HEK293T (cell line): ENCODE data around the gene SCYGR2.

ENCODE experiments used
- CTCF ChIA-PET: fragments of 350-600 bp; formaldehyde crosslinking; extraction: SDS; loops from one replicate; lab custom pipeline; 2021; ENCODE audit warnings: antibody characterized with exemption, inconsistent platforms; lab: Yijun Ruan, JAX
- POLR2A ChIA-PET: fragments of 350-600 bp; formaldehyde crosslinking; extraction: SDS; loops from one replicate; lab custom pipeline; 2020; ENCODE audit warnings: antibody characterized with exemption, inconsistent platforms; lab: Yijun Ruan, JAX
- DNase-seq: peaks from one replicate; pipeline ENCODE4 v3.0.0; 2012; ENCODE audit warnings: mixed read lengths; ENCODE audit errors: extremely low spot score
- ARNT ChIP-seq: fragments of 450-650 bp; IDR thresholded peaks from 2 replicates; pipeline ENCODE4 v1.6.1; 2017; ENCODE audit warnings: mild to moderate bottlenecking
- BHLHE40 ChIP-seq: fragments of 450-650 bp; IDR thresholded peaks from 2 replicates; pipeline ENCODE4 v1.6.1; 2016; ENCODE audit warnings: mild to moderate bottlenecking, moderate library complexity, borderline replicate concordance
- CTBP1 ChIP-seq: fragments of 450-650 bp; IDR thresholded peaks from 2 replicates; pipeline ENCODE4 v1.6.1; 2016; ENCODE audit warnings: borderline replicate concordance
- ELF4 ChIP-seq: fragments of 450-650 bp; IDR thresholded peaks from 2 replicates; pipeline ENCODE4 v1.6.1; 2017; ENCODE audit warnings: antibody characterized with exemption
- FOXA1 ChIP-seq: fragments of 450-650 bp; IDR thresholded peaks from 2 replicates; pipeline ENCODE4 v1.6.1; 2016; ENCODE audit warnings: mild to moderate bottlenecking
- FOXK2 ChIP-seq: fragments of 450-650 bp; IDR thresholded peaks from 2 replicates; pipeline ENCODE4 v1.6.1; 2016; ENCODE audit warnings: mild to moderate bottlenecking
- FOXM1 ChIP-seq: fragments of 450-650 bp; IDR thresholded peaks from 2 replicates; pipeline ENCODE4 v1.6.1; 2017; ENCODE audit warnings: mild to moderate bottlenecking, borderline replicate concordance
- HDGF ChIP-seq: fragments of 450-650 bp; IDR thresholded peaks from 2 replicates; pipeline ENCODE4 v1.6.1; 2017; ENCODE audit warnings: antibody characterized with exemption, borderline replicate concordance
- L3MBTL2 ChIP-seq: fragments of 450-650 bp; conservative IDR thresholded peaks from 2 replicates; pipeline ENCODE4 v1.6.1; 2016; ENCODE audit warnings: mild to moderate bottlenecking
- LEF1 ChIP-seq: fragments of 450-650 bp; IDR thresholded peaks from 2 replicates; pipeline ENCODE4 v1.6.1; 2017; ENCODE audit warnings: mild to moderate bottlenecking, borderline replicate concordance
- NFRKB ChIP-seq: fragments of 450-650 bp; IDR thresholded peaks from 2 replicates; pipeline ENCODE4 v1.6.1; 2016; ENCODE audit warnings: mild to moderate bottlenecking, moderate library complexity
- SP1 ChIP-seq: fragments of 450-650 bp; IDR thresholded peaks from 2 replicates; pipeline ENCODE4 v1.6.1; 2017
- SUZ12 ChIP-seq: fragments of 450-650 bp; IDR thresholded peaks from 2 replicates; pipeline ENCODE4 v1.6.1; 2016; ENCODE audit warnings: mild to moderate bottlenecking
- TARDBP ChIP-seq: fragments of 450-650 bp; IDR thresholded peaks from 2 replicates; pipeline ENCODE4 v1.6.1; 2016
- ZNF384 ChIP-seq: fragments of 450-650 bp; IDR thresholded peaks from 2 replicates; pipeline ENCODE4 v1.6.1; 2016
- TF ChIP-seq, protein P1 (sequence below): fragments of 450-650 bp; IDR thresholded peaks from 2 replicates; pipeline ENCODE4 v1.6.1; 2016

The SCYGR2 gene

DNA sequence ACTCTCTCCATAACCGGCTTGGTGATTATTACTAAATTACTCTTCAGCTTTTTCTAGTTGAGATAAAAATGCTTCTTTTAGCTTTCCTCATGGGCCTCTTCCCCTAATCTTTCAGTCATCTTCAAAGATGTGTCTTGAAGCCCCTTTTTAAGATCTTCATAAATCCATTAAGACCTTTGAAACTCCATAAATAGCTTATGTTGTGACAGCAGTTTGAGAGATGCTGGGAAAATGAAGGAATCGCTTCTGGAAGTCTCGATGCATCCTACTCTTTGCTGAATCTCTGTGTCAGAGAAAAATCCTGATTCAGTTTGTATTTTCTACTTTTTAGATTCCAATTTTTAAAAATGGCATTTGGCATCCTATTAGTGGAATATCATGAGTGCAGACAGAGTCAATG, 31.6 kb downstream of the SCYGR2 start:
- CTCF ChIA-PET, result no interaction called here
- DNase-seq, result no peak
- TF ChIP-seq FOXM1 (no peak), ZNF384 (no peak), FOXK2 (no peak), SP1 (no peak), LEF1 (no peak), ARNT (no peak)
- POLR2A ChIA-PET, result no interaction called here

DNA sequence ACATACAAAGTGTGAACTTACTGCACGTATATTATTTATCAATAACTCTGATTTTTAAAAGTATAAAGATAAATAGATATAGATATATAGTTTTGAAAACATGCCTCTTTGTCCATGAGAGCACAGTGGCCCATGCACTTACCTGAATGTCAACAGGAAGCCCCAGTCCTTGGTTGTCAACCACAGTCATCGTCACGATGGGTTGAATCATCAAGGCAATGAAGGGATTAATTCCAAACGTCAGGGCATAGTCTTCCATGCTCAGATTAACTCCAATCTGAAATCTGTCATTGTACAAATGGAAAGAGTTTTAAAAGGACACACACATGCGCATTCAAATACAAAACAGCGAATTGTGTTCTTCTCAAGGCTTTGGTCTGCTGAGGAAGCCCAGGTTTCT, 34.1 kb downstream of the SCYGR2 start:
- ChIA-PET CTCF (no interaction called here), POLR2A (no interaction called here)

GRCh38 chr2:227634201-227634600, 35.5 kb downstream of the SCYGR2 start:
- ChIA-PET POLR2A (no interaction called here), CTCF (no interaction called here)
- TF ChIP-seq LEF1 (no peak), ARNT (no peak), CTBP1 (no peak), FOXA1 (no peak), BHLHE40 (no peak)
- DNase-seq, result no peak

More for the DNA sequence above, 34.1 kb downstream of the SCYGR2 start:
- no peak for DNase-seq
- no peak for TF ChIP-seq TARDBP
- no peak for TF ChIP-seq ELF4

- no peak for TF ChIP-seq ZNF384
- TF ChIP-seq LEF1, result no peak
- TF ChIP-seq SP1, result no peak
- TF ChIP-seq TARDBP, result no peak
- no peak for TF ChIP-seq FOXK2
- TF ChIP-seq NFRKB, result no peak
- no peak for TF ChIP-seq ELF4
- TF ChIP-seq CTBP1, result no peak
- no peak for TF ChIP-seq ARNT
- TF ChIP-seq, protein P1, sequence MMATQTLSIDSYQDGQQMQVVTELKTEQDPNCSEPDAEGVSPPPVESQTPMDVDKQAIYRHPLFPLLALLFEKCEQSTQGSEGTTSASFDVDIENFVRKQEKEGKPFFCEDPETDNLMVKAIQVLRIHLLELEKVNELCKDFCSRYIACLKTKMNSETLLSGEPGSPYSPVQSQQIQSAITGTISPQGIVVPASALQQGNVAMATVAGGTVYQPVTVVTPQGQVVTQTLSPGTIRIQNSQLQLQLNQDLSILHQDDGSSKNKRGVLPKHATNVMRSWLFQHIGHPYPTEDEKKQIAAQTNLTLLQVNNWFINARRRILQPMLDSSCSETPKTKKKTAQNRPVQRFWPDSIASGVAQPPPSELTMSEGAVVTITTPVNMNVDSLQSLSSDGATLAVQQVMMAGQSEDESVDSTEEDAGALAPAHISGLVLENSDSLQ, result no peak
- TF ChIP-seq SUZ12, result no peak
- no peak for TF ChIP-seq HDGF
- TF ChIP-seq BHLHE40, result no peak
- no peak for TF ChIP-seq L3MBTL2
- no peak for TF ChIP-seq FOXA1
- no peak for TF ChIP-seq FOXM1
- DNase-seq, result no peak
- ChIA-PET POLR2A (no interaction called here), CTCF (no interaction called here)
Measured at GRCh38 chr2:227642656-227643055, 44.0 kb downstream of the SCYGR2 start.

DNA sequence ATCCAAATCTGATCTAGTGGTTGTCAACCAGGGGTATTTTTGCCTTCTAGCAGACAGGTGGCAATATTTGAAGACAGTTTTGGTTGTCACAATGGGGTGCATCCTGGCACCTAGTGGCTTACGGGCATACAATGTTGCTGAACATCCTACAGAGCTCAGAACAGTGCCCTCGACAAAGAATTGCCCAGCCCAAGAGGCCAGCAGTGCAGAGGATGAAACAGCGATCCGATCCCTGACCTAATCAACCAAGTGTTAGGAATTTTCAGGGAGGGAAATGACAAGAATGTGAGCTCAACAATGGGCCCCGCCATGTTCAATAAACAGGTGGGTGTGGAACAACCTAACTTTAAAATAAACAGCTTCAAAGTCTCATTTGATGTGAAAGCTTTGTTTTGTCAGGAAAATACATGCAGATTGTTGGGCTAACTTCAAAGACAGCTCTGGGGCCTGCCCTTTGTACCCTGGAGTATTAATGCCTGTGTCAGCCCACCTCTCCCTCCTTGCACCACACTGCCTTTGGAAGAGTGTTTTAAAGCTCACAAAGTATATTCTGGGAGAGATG, 45.4 kb downstream of the SCYGR2 start:
- CTCF ChIA-PET, result interaction anchor here (0.6 to 1.0 kb wide), 2 partner anchors 14 to 234 kb away, joined by 3 to 4 read pairs; no protein-coding TSS in a partner anchor
- TF ChIP-seq FOXK2 (no peak), SP1 (no peak), TARDBP (no peak), FOXM1 (no peak), LEF1 (no peak), NFRKB (no peak), BHLHE40 (no peak), ZNF384 (no peak), CTBP1 (no peak), FOXA1 (no peak), ARNT (no peak), HDGF (no peak)
- TF ChIP-seq, protein P1, result no peak
- POLR2A ChIA-PET, result no interaction called here
- DNase-seq, result no peak
